Measurements from ENCODE around the gene ABR. TPM values are rescaled to one million over a fixed set of nuclear protein-coding genes. Genes with fewer than 3 reads are reported as not detected.

The ABR gene
- total RNA-seq, 1 donor from 2014 or later, result 119 TPM

DNA sequence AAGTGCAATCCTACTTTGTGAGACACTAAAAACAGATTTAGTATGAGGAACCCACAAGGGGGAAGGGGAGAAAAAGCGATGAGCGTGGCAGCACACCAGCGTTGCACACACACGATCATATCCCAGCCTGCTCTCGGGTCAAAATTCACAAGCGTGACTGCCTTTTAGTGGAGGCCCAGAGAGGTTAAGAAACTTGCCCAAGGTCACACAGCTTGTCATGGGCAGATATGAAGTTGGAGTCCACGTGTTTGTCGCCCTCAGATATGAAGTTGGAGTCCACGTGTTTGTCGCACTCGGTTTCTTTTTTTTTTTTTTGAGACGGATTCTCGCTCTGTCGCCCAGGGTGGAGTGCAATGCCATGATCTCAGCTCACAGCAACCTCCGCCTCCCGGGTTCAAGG, 124.5 kb downstream of the ABR start:
- Mint-ChIP-seq H3K27me3 (ENCODE audit: low read depth) (no peaks in the 10 kb centered on the region), H3K4me3 (ENCODE audit: unreplicated experiment) (no peak overlapping the region), H3K36me3 (ENCODE audit: low read depth) (peaks cover 31% of the 10 kb centered on the region), H3K27ac (ENCODE audit: unreplicated experiment) (no peak overlapping the region), H3K9me3 (ENCODE audit: low read depth) (no peaks in the 10 kb centered on the region), H3K4me1 (ENCODE audit: low read depth) (no peaks in the 10 kb centered on the region)
- TF ChIP-seq, protein P1, sequence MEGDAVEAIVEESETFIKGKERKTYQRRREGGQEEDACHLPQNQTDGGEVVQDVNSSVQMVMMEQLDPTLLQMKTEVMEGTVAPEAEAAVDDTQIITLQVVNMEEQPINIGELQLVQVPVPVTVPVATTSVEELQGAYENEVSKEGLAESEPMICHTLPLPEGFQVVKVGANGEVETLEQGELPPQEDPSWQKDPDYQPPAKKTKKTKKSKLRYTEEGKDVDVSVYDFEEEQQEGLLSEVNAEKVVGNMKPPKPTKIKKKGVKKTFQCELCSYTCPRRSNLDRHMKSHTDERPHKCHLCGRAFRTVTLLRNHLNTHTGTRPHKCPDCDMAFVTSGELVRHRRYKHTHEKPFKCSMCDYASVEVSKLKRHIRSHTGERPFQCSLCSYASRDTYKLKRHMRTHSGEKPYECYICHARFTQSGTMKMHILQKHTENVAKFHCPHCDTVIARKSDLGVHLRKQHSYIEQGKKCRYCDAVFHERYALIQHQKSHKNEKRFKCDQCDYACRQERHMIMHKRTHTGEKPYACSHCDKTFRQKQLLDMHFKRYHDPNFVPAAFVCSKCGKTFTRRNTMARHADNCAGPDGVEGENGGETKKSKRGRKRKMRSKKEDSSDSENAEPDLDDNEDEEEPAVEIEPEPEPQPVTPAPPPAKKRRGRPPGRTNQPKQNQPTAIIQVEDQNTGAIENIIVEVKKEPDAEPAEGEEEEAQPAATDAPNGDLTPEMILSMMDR (IDR thresholded peaks at IDR 0.05), result no peak
- DNase-seq (ENCODE audit: low spot score), result peak; percentile 14

- H3K27ac Mint-ChIP-seq (ENCODE audit: unreplicated experiment), result no peak overlapping the region
- TF ChIP-seq, protein P1 (IDR thresholded peaks at IDR 0.05), result no peak
- no peaks in the 10 kb centered on the region for H3K9me3 Mint-ChIP-seq (ENCODE audit: low read depth)
- H3K36me3 Mint-ChIP-seq (ENCODE audit: low read depth), result peaks cover 32% of the 10 kb centered on the region
- H3K27me3 Mint-ChIP-seq (ENCODE audit: low read depth), result no peaks in the 10 kb centered on the region
- no peak overlapping the region for H3K4me3 Mint-ChIP-seq (ENCODE audit: unreplicated experiment)
- peak; percentile 34 for DNase-seq (ENCODE audit: low spot score)
- no peaks in the 10 kb centered on the region for H3K4me1 Mint-ChIP-seq (ENCODE audit: low read depth)
Measured at GRCh38 chr17:1054656-1055055, 125.1 kb downstream of the ABR start.

DNA sequence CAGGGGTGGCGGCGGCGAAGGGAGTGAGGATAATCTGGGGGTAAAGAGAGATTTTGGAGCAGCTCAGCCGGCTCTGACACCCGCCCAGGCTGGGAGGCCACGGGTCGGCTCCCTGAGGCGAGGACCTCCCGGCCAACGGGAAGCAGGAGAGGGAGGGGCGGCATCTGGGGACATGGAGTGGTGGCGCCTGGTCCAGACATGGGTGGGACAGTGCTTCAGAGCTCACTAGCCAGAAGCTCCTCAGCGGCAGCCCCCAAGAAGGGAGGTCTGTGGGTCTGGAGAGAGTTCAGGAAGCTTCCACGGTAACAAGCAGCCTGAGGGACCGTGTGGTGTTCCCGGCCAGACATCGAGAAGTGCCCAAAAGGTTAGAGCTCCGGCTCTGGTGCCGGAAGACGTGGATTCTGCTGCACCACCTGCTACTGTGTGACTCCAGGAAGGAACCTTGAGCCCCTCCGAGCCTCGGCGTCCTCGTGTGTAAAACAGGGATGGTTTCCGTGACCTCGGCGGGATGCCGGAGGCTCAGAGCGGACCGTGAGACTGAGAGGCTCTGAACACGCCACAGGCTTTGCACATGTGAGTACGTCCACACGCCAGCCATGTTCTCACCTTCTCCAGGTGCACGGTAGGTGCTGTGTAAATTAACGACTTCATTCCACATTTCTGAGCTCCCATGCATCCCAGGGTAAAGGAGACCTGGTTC, 126.0 kb downstream of the ABR start:
- TF ChIP-seq, protein P1 (IDR thresholded peaks at IDR 0.05), result no peak
- H3K27me3 Mint-ChIP-seq (ENCODE audit: low read depth), result no peaks in the 10 kb centered on the region
- H3K27ac Mint-ChIP-seq (ENCODE audit: unreplicated experiment), result no peak overlapping the region

GRCh38 chr17:1050996-1051925, 128.5 kb downstream of the ABR start:
- DNase-seq (ENCODE audit: low spot score), result peak; percentile 75
- H3K4me3 Mint-ChIP-seq (ENCODE audit: unreplicated experiment), result no peak overlapping the region
- no peaks in the 10 kb centered on the region for H3K27me3 Mint-ChIP-seq (ENCODE audit: low read depth)
- TF ChIP-seq, protein P1 (IDR thresholded peaks at IDR 0.05), result no peak
- no peak overlapping the region for H3K27ac Mint-ChIP-seq (ENCODE audit: unreplicated experiment)
- no peaks in the 10 kb centered on the region for H3K9me3 Mint-ChIP-seq (ENCODE audit: low read depth)
- peaks cover 23% of the 10 kb centered on the region for H3K4me1 Mint-ChIP-seq (ENCODE audit: low read depth)
- H3K36me3 Mint-ChIP-seq (ENCODE audit: low read depth), result peaks cover 17% of the 10 kb centered on the region

More for the DNA sequence above, 126.0 kb downstream of the ABR start:
- DNase-seq (ENCODE audit: low spot score), result peak; percentile 84
- Mint-ChIP-seq H3K36me3 (ENCODE audit: low read depth) (peaks cover 26% of the 10 kb centered on the region), H3K4me1 (ENCODE audit: low read depth) (peaks cover 2% of the 10 kb centered on the region), H3K4me3 (ENCODE audit: unreplicated experiment) (no peak overlapping the region), H3K9me3 (ENCODE audit: low read depth) (no peaks in the 10 kb centered on the region)

DNA sequence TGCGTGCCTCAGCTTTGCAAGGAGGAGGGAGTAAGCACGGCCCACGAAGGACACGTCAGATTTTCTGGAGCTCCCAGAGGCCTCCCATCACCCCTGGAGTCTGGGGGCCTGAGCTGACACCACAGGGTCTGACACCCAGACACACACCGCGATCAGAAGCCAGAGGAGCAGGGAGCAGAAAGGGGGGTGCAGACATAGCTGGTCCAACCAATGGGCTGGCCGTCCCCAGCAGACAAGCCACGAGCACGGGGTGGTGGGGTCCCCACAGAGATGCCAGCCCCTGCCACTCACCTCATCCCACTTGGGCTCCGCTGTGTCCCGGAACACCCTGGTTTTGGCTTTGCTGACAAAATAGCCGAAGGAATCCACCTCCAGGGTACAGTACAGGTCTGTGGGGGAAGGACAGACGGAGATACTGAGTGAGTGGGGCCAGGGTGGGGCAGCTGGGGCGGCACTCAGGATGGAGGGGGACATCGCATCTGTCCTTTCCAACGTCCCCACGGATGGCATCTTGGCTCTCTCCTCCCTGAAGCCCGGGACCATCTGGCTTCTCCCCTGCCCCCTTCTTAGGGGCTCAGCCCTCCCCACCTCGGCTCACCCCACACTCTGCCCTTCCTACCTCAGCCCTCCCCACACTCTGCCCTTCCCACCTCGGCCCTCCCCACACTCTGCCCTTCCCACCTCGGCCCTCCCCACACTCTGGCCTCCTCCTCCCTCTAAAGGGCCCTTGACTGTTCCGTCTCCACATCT, 129.4 kb downstream of the ABR start:
- Mint-ChIP-seq H3K4me1 (ENCODE audit: low read depth) (peaks cover 29% of the 10 kb centered on the region), H3K9me3 (ENCODE audit: low read depth) (no peaks in the 10 kb centered on the region), H3K36me3 (ENCODE audit: low read depth) (peaks cover 17% of the 10 kb centered on the region), H3K27me3 (ENCODE audit: low read depth) (no peaks in the 10 kb centered on the region), H3K27ac (ENCODE audit: unreplicated experiment) (no peak overlapping the region), H3K4me3 (ENCODE audit: unreplicated experiment) (no peak overlapping the region)
- TF ChIP-seq, protein P1 (IDR thresholded peaks at IDR 0.05), result no peak
- peak; percentile 75 for DNase-seq (ENCODE audit: low spot score)

Data from chondrocyte (in vitro differentiated cells).